Stimulated activated CD4-positive, alpha-beta T cell treated with anti-CD3 and anti-CD28 coated beads, Interleukin-15, amount 100 ng/mL, for 24 hours (primary cell): ENCODE results near the gene HIVEP1.
A peak's percentile ranks its signal among the peaks of the same experiment; 100 is the strongest.

Experiments
- DNase-seq: peaks from one replicate; pipeline ENCODE4 v3.0.0-alpha.2; 2020

HIVEP1 gene

DNA sequence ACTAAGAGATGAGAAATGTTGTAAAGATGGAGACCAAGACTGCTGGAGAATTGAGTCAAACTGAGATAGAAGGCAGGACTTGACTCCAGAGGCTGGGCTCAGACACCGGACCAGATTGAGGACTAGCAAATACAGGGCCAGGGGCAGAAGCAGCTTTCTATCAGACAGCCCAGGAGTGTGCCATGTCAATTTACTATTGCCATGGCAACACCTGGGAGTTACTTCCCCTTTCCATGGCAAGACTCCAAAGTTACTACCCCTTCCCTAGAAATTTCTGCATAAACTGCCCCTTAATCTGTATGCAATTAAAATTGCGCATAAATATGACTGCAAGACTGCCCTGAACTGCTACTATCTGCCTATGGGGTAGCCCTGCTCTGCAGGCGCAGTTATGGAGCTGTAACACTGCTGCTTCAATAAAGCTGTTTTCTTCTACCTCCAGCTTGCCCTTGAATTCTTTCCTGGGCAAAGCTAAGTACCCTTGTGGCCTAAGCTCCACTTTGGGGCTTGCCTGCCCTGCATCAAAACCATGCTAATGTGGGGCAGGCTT is 188.0 kb downstream of the HIVEP1 start:
- DNase-seq, result no peak

DNA sequence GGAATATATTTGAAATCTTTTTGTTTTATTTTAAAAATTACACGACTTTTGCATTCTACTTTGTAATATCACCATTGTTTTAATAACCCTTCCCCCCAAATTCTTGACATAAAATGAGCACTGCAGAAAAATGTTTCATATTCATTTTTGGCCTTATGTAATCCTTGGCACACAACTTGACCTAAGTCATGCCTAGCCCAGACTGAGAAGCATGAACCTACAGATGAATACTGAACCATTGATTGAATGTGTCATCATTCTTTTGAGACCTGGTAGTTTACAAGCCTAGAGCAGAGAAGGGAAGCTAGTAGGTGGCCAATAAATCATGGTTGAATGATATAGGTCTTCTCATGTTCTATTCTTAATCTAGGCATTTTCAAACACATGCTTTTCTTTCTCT is 188.6 kb downstream of the HIVEP1 start:
- DNase-seq, result no peak

DNA sequence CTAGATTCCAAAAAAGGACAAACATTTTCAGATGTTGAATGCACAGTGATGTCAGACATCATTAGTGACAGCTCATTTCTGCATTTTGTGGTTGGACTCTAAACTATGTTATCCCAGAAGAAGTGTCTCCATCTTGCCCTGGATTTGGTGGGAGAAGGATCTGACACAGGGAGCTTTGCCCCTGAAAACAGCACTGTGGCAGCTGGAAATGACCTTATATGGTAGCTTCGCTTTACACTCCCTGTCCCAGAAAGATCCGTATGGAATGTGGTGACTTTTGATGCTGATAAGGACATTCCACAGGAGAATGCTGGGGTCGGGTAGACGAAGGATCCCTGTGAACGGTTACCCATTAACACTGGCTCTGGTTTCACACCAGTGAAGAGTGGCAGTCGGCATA is 190.9 kb downstream of the HIVEP1 start:
- no peak for DNase-seq

DNA sequence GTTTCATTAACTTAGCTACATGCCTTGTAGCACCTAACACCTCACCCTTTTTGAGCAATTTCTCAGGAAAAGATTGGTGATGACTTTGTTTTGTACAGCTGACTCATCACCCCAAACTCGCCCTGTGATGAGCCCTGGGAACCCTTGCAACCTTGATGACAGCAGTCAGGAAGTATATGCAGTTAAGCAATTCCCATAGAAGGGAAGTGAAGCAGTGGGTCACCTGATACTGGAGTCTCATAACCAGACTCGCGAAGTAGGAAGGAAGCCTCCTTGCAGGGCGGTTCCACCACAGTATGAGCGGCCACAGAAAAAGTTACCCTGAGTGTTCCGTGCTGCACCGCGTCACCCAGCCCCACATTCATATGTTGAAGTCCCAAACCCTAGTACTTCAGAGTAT is 196.1 kb downstream of the HIVEP1 start:
- DNase-seq, result peak; percentile 37

DNA sequence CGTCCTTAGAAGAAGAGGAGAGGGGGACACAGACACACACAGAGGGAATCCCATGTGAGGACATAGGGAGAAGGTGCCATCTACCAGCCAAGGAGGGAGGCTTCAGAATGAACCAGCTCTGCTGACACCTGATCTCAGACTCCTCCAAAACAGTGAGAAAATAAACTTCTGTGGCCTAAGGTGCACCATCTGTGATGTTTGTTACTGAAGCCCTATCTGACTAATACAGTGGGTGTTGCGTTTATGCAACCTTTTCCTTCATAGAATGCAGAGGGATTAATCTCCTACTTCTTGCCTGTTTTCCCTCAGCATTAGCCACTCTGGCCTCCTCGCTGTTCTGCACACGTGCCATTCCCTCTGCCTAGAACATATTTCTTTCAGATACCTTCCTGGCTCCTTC is 196.6 kb downstream of the HIVEP1 start:
- no peak for DNase-seq
